GM20000 (cell line): ENCODE measurements around the gene NME3.

Experiments used
- DNase-seq: peaks from one replicate; pipeline ENCODE4 v3.0.0; 2012; ENCODE audit warnings: low spot score
- CTCF ChIP-seq: IDR thresholded peaks from 2 replicates; pipeline ENCODE4 v1.5.1; 2012; ENCODE audit warnings: mild to moderate bottlenecking, control low read depth; ENCODE audit errors: extremely low read depth, missing control alignments

The NME3 gene

GRCh38 chr16:1724491-1724890 is 46.9 kb downstream of the NME3 start:
- no peak for TF ChIP-seq CTCF
- DNase-seq, result no peak

GRCh38 chr16:1723450-1724147 is 47.7 kb downstream of the NME3 start:
- TF ChIP-seq CTCF, result peak; percentile 46
- DNase-seq, result peak; percentile 73

GRCh38 chr16:1721372-1721771 is 50.0 kb downstream of the NME3 start:
- peak; percentile 1 for TF ChIP-seq CTCF
- DNase-seq, result no peak
